ENCODE measurements around the gene LPIN1.

GRCh38 chr2:11866358-11867335, 120.2 kb downstream of the LPIN1 start:
- TF ChIP-seq CTCF (IDR thresholded peaks at IDR 0.05 in 8 of 11, conservative IDR thresholded peaks at IDR 0.05 in 3 of 11) (no peak), POLR2A (IDR thresholded peaks at IDR 0.05) (no peak)
